HT1080 (cell line): Measurements from ENCODE around the gene SRSF8. TPM values are rescaled to one million over a fixed set of nuclear protein-coding genes. Genes with fewer than 3 reads are reported as not detected.

Experiments used
- total RNA-seq: library from RNA; depleted of rRNA; stranded (reverse); fragments of >200 nt; shearing (Covaris generic); gene quantifications from 2 replicates; pipeline ENCODE4 v1.2.3, GENCODE V29; 2014; rRNA removed

Gene SRSF8
- total RNA-seq, 1 experiment from 2014 or later = 19.0 TPM

Other genes starting within 250 kb of the SRSF8 start
- gene CWC15, start 93.4 kb upstream of the SRSF8 start, total RNA-seq = 50.1 and 58.3 TPM in 2 replicates
- 1.8 and 3.2 TPM in 2 replicates for gene KDM4D, start 93.2 kb upstream of the SRSF8 start, total RNA-seq
- not detected in 2 replicates for gene KDM4E, start 41.7 kb upstream of the SRSF8 start, total RNA-seq
- not detected in 2 replicates for gene KDM4F, start 17.5 kb upstream of the SRSF8 start, total RNA-seq
- 32.4 and 38.8 TPM in 2 replicates for gene ENDOD1, start 22.9 kb downstream of the SRSF8 start, total RNA-seq
- 0.94 and 1.5 TPM in 2 replicates for gene SESN3, start 164.3 kb downstream of the SRSF8 start, total RNA-seq